Activated CD4-positive, alpha-beta T cell treated with anti-CD3 and anti-CD28 coated beads, Interleukin-10, Interleukin-2, amounts not matched to agents 100 ng/mL and 50 ng/mL, durations not matched to agents 16 hours and 8 hours (primary cell): ENCODE data around the gene MLLT10.

ENCODE experiments used
- DNase-seq: peaks from one replicate; pipeline ENCODE4 v3.0.0-alpha.2; 2020

The MLLT10 gene

DNA sequence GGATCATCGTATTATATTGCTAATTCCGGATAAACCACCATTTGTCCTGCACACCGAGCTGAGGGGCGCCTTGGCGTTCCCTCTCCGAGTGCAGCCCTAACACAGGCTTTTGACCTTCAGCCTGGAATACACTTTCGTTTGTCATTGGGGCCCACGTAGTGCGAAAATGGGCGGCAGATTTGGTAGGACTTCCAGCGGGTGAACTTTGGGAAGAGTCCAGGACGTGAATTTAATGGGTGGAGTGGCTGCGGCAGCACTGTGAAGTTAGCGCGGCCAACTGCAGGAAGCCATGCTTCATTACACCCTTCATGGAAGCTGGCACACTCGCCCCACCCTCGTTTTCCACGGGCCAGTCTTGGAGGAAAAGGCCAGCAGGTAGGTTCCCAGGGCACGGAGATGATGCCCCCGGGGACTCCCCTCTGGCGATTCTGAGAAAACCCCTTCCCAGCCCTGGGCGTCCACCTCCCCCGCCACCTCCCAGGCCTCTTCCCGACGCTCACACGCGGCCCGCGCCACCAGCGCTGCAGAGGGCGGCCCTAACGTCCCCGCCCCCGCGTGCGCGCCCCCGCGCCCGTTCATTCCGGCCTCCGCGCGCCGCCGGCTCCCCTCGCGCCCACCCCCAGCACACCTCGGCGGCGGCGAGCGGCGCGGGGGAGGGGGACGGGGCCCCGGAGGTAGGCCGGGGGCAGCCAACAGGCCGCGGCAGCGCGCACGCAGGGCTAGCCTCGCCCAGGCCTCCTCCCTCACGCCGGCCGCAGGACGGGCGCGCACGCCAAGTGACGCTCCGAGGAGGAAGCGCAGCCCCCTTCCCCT lies at the start of gene MLLT10:
Gene MLLT10, plus strand, starts transcription at position 766 of the 813 bp plus-strand sequence. CDS start 413 bp downstream, outside the sequence.
- DNase-seq, result peak; percentile 97

GRCh38 chr10:21487416-21488180 lies 46.4 kb upstream of the MLLT10 start:
- no peak for DNase-seq

- no peak for DNase-seq
Observed at GRCh38 chr10:21488246-21488956, 45.6 kb upstream of the MLLT10 start.

GRCh38 chr10:21488957-21489446 lies 45.0 kb upstream of the MLLT10 start:
- no peak for DNase-seq

DNA sequence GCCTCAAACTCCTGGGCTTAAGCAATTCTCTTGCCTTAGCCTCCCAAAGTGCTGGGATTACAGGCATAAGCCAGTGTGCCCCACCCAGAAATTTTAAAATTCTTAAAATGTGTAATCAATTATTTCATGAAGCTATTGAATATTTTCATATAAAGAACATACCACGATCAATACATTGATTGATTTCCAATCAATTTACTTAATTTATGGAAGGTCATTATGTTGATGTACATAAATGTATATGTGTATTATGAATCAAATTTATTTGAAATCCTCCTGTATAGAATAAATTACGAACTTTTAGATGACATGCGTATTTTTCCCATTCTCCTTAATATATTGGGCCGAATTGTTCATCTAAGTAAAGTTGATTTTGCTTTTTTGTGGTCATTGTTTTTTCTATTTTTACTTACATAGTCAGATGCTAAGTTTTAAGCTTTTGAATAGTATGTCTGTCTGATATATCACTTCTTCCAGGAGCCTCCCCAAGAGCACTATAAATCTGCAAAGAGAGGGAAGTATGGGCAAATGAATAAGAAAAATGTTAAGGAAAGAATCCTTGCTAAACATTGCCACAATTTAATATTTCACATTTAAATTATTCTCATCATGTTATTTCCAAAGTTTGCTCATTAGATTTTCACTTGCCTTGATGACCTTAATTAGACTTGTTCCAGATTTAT lies 43.9 kb upstream of the MLLT10 start:
- DNase-seq, result no peak

DNA sequence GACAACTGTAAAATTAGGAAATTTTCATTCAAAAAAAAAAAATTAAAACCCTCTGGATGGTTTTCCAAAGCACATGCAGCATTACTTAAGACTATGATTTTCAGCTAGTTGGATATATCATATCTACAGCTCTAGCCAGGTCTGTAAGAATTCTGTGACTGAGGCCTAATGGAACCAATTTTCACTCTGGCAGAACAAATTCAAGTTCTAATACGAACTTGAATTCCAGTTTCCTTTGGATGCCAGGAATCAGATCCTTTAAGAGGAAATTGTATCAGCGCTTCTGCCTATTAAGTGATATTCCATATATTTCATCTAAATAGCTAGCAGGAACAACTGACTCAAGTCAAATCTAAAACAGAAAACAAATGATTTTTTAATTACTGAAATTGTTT lies 43.3 kb upstream of the MLLT10 start:
- no peak for DNase-seq

DNA sequence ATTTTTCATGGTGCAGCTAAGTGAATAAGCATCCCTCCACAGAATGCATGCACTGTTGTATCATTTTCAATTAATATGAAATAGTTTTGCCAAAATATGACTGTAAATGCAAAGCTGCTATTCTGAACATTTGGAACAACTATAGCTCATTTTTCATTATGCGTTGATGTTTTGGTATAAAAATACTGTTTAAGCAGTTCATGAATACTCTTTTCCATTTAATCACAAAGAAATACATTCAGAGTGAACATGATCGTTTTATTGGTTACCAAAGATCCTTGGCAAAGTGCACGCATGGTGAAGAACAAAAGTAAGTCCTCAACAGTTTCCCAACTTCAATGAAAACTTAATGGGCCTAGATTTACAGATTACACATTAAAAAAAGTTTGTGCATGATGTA lies 41.6 kb upstream of the MLLT10 start:
- DNase-seq, result no peak

DNA sequence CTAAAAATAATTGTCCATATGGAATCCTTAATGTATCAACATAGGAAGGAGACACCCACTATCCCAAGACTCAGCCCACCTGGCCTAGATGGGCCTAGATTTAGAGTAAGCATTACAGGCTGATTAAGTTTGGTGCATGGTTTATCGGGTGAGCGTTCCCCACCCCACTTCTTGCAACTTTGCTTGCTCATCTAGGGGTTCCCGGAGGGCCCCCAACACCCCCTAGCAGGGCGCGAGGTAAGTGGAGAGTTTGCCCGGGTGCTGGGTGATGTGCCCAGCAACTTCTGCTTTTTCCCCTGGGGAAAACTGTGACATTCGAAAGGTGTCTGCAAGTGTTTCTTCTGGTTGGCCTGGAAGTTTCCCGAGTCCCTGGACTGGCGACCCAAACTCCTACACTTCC lies 40.2 kb upstream of the MLLT10 start:
- no peak for DNase-seq

GRCh38 chr10:21494191-21495001 lies 39.6 kb upstream of the MLLT10 start:
- peak; percentile 23 for DNase-seq

- no peak for DNase-seq
Observed at GRCh38 chr10:21495002-21495751, 38.9 kb upstream of the MLLT10 start.

DNA sequence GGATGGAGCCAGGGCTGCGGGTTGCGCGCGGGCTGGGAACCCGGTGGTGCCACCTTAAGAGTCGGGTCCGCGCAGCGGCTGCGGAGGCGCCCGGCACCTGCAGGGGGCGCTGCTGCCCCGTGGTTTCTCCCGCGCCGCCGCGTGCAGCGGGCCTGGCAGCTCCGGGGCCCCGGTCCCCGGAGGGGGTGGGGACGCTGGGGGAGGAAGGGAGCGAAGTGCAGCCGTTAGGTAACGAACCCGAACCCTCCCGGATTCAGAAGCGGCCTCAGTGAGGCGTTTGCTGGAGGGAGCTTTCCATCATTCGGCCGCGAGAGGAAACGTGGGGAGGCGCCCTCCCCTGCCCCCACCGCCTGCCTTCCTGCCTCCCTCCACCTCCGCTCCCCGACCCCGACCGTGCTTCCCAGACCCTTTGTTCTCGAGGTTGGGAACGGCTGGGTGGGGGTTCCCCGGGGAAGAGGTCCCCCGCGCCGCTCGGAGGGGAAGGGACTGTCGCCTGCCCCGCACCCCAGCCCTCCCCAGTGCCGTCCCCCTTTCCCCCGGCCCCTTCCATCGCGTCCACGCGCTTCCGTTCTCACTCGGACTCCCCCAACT lies 38.2 kb upstream of the MLLT10 start:
- peak; percentile 89 for DNase-seq

DNA sequence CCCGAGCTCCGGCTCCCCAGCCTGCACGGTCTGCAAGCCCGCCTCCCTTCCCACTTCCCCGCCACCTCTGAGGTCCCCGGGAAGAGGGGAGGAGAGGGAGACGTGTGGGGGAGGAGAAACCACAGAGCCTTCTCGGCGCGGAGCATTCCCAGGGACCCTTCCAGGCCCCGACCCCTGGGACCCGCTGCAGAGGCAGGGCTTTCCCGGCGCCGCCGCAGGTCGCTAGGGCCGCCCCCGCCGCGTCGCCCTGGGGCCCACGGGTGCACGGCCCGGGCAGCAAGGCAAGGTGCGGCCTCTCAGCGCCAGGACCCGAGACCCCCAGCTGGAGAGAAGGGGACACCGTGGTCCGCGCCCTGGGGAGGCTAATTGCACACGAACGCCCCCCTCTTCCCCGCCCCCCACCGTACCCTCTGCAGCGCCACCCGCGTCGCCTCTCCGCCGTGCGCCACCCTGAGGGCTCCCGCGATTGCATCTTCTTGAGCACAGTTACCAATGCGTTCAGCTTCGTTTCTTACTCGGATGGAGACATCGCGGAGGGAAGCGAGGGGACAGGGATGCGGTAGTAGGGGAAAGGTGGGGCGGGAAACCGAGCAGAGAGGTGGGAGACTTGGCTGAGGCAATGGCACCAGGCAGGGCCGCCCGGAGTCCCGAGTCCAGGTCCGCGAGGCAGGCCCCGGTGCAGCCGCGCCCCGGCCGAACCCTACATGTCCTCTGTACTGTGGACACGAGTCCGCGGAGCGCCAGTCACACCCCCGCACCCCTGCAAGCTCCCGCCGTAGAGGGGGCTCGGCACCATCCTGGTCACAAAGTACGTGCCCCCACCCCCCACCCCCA lies 37.5 kb upstream of the MLLT10 start:
- peak; percentile 61 for DNase-seq

DNA sequence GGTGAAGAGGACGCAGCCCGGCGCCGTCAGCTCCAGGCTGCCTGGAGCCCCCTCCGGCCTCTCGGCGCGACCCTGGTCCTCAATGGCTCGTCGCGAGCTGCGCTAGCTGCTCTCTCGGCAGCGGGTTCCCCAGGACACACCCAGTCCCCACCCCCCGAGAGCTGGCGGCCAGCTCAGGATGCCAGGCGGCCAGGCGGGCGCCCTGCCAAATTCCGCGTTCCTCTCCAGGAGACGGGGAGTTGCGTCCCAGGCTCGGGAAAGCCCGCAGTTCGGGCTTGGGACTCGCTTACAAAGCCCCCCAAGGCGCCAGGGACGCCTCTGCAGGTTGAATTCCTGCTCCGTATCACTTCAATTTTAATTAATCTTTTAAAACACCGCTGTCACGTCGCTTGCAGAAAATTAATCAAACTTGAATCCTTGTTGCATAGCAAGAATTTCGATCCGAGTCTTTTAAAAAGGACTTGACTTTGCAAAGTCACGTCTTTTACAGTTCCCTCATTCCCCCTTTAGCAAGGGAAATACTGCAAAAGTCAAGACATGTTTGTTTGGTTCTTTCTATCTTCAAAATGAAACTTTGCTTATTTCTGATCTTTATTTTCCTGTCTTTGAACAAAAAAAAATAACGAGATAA lies 36.7 kb upstream of the MLLT10 start:
- DNase-seq, result peak; percentile 29

DNA sequence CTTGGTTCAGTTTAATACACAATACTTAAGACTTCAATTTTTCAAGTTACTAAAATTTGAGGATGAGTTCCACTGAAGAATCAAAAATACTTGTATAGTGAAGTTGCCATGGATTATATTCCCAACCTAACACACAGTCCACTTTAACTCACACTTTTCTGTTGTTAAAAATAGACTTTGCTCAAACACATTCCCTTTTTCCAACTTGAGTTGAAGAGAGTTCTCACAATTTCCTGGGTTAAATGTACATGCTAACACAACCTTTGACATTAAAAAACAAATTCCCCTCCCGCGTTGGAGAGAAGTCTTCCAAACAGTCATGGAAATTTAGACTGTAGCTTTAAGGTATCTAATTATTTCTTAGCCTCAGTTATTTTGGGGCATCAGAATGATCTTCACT lies 35.7 kb upstream of the MLLT10 start:
- no peak for DNase-seq

DNA sequence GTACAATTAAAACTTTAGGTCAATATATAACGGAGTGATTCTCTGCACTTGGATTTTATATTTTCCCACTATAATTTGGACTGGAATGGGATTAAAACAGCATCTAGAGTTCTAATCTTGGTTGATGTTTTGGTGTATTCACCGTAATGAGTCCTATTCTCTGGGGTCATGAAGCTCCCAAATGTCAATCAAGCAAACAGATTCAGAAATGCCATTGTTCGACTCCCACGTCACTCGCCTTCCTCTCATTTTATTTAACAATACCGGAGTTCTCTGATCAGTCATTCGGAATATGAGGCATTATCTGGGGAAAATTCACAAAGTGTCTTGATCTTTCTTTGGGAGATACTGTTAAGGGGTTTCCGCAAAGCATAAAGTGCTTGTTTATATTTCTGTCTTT lies 35.0 kb upstream of the MLLT10 start:
- no peak for DNase-seq

- DNase-seq, result no peak
Observed at GRCh38 chr10:21499701-21500577, 34.1 kb upstream of the MLLT10 start.

DNA sequence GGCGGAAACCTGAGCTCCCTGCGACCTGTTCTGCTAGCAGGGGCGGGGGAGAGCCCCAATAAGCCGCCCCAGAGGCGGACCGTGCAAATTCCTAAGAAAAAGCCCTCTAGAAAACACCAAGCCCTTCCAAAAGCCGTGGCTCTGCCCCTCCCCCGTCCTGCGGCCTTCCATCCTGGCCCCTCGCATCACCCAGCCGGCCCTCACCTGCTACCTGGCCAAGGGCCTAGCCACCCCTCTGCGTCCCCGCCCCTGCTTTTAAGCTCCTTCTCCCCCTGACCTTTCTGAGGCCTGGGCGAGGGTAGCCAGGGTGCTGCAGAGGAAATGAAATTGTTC lies 33.5 kb upstream of the MLLT10 start:
- DNase-seq, result no peak

DNA sequence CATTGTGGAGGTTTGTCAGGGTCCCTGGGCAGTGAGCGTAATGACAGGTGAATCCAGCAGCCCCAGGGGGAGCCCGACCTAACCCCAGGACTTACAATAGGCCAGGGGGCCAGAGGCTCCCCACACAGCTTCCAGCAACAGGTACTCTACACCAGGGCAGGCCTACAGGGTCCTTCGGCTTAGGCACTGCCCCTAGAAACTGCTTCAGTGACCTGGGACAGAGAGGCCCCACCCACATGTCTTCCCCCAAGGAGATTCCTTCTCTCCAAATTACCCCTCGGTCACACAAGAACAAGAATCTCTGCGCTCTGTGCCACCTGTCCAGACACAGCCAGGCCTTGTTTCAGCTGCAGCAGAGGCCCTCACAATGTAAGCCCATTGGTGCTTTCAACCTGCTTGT lies 32.9 kb upstream of the MLLT10 start:
- no peak for DNase-seq
